Memory B cell (primary cell): ENCODE results near the gene MYO5B.
"Not testable (repeated sequence)": the region's sequence is repeated elsewhere in the genome, so short reads cannot be mapped to it uniquely, and the experiment has no call there.

Experiments
- ATAC-seq: fragments of 150-1000 bp; cut with Tn5 transposase; 2 replicates; pipeline ENCODE4 v1.10.0; 2021; ENCODE audit warnings: low read depth, mild to moderate bottlenecking, moderate library complexity
- DNase-seq, 2 donors: peaks; one replicate each; pipeline ENCODE4 v3.0.0; 2022; ENCODE audit warnings: low spot score in 2 of 2
- H3K27ac Mint-ChIP-seq: one replicate; pipeline ENCODE4 v1.8.0; 2022; ENCODE audit warnings: mild to moderate bottlenecking, moderate library complexity, mixed read lengths
- H3K27me3 Mint-ChIP-seq: one replicate; pipeline ENCODE4 v1.8.0; 2022; ENCODE audit warnings: mixed read lengths
- H3K36me3 Mint-ChIP-seq: one replicate; pipeline ENCODE4 v1.8.0; 2022; ENCODE audit warnings: mild to moderate bottlenecking, mixed read lengths
- H3K4me1 Mint-ChIP-seq: one replicate; pipeline ENCODE4 v1.8.0; 2022; ENCODE audit warnings: mixed read lengths
- H3K4me3 Mint-ChIP-seq: one replicate; pipeline ENCODE4 v1.8.0; 2022; ENCODE audit warnings: mild to moderate bottlenecking, moderate library complexity, mixed read lengths
- H3K9me3 Mint-ChIP-seq: one replicate; pipeline ENCODE4 v1.8.0; 2022; ENCODE audit warnings: mixed read lengths

The MYO5B gene

DNA sequence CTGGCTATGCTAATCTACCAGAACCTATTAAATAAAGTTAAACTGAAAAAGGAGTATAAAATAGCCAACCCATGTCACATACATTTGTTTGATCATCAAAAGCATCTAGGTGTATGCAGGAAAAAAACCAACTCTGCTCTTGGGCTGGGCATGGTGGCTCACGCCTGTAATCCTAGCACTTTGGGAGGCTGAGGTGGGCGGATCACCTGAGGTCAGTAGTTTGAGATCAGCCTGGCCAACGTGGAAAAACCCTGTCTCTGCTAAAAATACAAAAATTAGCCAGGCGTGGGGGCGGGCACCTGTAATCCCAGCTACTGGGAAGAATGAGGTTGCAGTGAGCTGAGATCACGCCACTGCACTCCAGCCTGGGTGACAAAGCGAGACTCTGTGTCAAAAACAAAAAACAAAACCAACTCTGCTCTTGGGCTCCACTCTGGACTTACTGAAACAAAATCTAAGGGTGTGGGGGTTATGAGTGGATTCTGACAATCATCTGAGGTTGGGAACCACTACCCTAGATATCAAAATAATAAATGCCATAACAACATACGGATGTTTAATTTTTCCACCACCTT is 405.3 kb downstream of the MYO5B start:
- not testable (repeated sequence) for H3K4me1 Mint-ChIP-seq, ATAC-seq, H3K27ac Mint-ChIP-seq, H3K27me3 Mint-ChIP-seq, DNase-seq, H3K4me3 Mint-ChIP-seq, H3K9me3 Mint-ChIP-seq
- peaks cover 37% of the 10 kb centered on the region for H3K36me3 Mint-ChIP-seq

GRCh38 chr18:49788327-49788898 is 406.5 kb downstream of the MYO5B start:
- ATAC-seq (no peak), DNase-seq (no peak)
- Mint-ChIP-seq H3K27ac (no peak overlapping the region), H3K4me1 (peaks cover 3% of the 10 kb centered on the region), H3K4me3 (no peak overlapping the region), H3K36me3 (peaks cover 40% of the 10 kb centered on the region), H3K9me3 (no peaks in the 10 kb centered on the region), H3K27me3 (no peaks in the 10 kb centered on the region)

DNA sequence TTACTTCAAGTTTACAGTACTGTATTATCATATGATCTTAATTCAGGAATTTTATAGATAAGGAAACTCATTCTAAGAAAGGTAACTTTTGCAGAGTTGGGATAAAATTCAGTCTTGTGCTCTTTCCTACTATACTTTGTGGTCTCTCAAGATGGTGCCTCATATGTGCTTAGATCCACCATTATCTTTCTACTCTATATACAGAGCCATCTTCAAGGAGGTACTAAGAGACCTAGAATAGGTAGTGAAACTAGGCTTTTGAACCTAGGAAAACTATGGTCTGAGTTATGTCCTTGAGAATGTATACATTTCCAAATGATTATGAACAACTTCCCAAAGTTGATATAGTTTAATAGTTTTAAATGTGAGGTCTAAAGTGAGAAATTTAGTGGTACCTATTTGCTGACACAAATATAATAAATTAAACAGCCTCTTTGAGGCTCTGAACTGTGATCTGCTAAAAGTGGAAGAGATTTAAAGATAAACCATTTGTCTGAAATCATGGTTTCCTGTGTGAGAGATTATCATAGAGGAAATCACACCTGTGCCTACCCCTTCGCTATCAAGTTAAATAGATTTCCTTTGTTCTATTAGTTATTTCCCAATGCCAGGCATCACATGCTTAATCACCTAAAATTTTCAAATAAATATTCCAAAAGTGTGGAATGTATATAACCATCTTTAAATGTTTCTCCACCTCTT is 408.8 kb downstream of the MYO5B start:
- Mint-ChIP-seq H3K36me3 (peaks cover 46% of the 10 kb centered on the region), H3K4me3 (no peak overlapping the region), H3K27ac (no peak overlapping the region), H3K27me3 (no peaks in the 10 kb centered on the region), H3K9me3 (no peaks in the 10 kb centered on the region), H3K4me1 (peaks cover 3% of the 10 kb centered on the region)
- DNase-seq (no peak), ATAC-seq (no peak)

DNA sequence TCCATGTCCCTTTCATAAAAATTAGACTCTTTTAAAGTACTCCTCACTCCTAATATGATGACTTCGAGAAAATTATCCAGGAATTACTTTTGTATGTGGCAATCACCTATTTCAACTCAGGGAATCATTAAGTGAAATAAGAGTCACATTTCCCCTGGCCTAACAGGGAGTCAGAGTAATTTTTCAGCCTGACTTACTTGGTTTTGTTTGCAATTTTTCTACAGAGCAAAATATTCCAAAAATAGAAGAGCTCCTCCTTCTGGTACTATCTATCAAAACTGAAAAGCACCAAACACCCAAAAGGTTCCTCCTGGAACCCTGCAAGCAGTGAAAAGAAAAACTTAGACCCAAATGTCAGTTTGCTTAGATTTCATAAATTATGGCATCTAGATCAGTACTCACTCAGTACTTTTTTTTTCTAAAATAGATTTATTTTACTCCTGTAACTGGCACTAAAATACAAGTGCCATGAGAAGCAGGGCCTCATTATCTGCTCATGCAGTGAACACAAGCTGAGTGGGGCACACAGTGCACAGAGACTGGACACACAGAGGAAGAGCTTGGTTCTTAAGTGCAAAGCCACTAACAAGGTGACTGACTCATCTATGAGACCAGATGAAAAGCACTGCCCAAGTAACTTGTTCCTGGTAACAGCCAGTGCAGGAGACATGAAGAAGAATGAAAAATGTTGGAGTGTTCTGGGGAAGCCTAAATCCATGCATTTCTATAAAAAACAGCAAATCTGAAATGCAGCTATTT is 410.3 kb downstream of the MYO5B start:
- DNase-seq (no peak), ATAC-seq (no peak)
- peaks cover 2% of the 10 kb centered on the region for H3K9me3 Mint-ChIP-seq
- H3K4me3 Mint-ChIP-seq: no peak overlapping the region
- peaks cover 50% of the 10 kb centered on the region for H3K36me3 Mint-ChIP-seq
- no peaks in the 10 kb centered on the region for H3K27me3 Mint-ChIP-seq
- H3K27ac Mint-ChIP-seq: no peak overlapping the region
- H3K4me1 Mint-ChIP-seq: peaks cover 3% of the 10 kb centered on the region

DNA sequence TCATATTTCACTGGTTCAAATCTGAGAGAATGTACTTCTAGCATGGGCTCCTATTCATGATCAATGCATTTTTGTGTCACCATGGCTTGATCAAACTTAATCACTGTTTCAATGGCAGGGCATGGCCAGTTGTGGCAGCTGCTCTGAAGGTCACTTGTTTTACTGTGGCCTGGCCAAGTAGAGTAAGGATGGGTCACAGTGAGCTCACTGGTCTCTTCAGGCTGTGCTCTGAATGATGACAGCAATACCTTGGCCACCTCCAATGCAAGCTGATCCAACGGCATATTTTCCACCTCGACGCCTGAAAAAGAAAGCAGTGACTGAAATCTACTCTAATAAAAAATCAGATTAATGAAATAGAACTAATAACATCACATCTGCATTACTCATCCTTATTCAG is 411.3 kb downstream of the MYO5B start:
- H3K36me3 Mint-ChIP-seq: peaks cover 51% of the 10 kb centered on the region
- H3K27ac Mint-ChIP-seq, H3K27me3 Mint-ChIP-seq: not testable (repeated sequence)

DNA sequence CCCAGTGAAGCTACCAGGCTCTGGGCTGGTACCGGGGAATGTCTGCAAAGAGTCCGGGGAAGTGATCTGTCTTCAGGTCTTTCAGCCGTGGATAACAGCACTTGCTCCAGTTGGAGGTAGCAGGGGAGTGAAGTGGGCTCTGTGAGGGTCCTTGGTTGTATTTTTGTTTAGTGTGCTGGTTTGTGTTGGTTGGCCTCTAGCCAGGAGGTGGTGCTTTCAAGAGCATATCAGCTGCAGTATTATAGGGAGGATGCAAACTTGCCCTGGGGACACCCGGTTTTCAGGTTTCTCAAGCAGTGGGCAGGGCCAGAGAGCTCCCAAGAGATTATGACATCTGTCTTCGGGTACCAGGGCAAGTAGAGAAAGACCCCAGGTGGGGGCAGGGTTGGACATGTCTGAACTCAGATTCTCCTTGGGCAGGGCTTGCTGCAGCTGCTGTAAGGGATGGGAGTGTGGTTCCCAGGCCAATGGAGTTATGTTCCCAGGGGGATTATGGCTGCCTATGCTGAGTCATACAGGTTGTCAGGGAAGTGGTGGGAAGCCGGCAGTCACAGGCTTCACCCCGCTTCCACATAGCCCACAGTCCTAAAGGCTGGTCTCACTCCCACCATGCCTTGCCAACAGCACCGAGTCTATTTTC is 416.0 kb downstream of the MYO5B start:
- ATAC-seq (no peak), DNase-seq (no peak)
- Mint-ChIP-seq H3K36me3 (peaks cover 43% of the 10 kb centered on the region), H3K4me3 (no peak overlapping the region), H3K4me1 (no peaks in the 10 kb centered on the region), H3K9me3 (peaks cover 17% of the 10 kb centered on the region), H3K27ac (no peak overlapping the region), H3K27me3 (peaks cover 2% of the 10 kb centered on the region)

More for the DNA sequence above, 411.3 kb downstream of the MYO5B start:
- not testable (repeated sequence) for H3K4me1 Mint-ChIP-seq, H3K9me3 Mint-ChIP-seq, DNase-seq, H3K4me3 Mint-ChIP-seq, ATAC-seq
